MV-4-11 (cell line): ENCODE results near the gene ATM.
"Not testable (repeated sequence)": the region's sequence is repeated elsewhere in the genome, so short reads cannot be mapped to it uniquely, and the experiment has no call there.

Experiments used
- DNase-seq: peaks from one replicate; lab custom pipeline; 2025; lab: John Stamatoyannopoulos, UW

Gene ATM

DNA sequence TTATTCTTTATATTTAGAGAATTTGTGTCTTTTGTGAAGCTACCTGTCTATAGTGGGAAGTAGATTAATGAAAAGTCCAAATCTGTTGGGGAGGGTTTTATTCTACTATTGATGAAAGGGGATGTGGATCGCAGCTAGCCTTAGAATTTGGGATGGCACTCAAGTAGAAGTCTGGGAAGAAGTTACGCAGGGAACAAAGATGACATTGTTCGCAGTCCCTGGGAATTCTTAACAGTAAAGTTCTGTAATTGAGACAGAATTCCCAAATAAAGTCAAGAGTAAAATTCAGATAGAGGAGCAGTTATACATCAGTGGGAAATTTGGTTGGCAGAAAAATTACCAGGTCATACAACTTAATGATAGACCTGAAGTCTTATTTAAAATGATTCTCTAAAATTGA lies 64.1 kb downstream of the ATM start:
- DNase-seq, result no peak

GRCh38 chr11:108289066-108289465 lies 66.2 kb downstream of the ATM start:
- not testable (repeated sequence) for DNase-seq

DNA sequence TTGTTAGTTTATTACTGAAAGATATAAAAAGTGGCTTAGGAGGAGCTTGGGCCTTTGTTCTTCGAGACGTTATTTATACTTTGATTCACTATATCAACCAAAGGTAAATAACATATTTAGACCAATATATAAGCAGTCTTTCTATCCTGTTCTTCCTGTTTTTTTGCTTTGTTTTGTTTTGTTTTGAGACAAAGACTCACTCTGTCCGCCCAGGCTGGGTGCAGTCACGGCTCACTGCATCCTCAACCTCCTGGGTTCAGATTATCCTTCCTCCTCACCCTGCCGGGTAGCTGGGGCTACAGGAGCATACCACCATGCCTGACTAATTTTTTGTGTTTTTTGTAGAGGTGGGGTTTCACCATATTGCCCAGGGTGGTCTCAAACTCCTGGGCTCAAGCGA lies 66.8 kb downstream of the ATM start:
- no peak for DNase-seq

DNA sequence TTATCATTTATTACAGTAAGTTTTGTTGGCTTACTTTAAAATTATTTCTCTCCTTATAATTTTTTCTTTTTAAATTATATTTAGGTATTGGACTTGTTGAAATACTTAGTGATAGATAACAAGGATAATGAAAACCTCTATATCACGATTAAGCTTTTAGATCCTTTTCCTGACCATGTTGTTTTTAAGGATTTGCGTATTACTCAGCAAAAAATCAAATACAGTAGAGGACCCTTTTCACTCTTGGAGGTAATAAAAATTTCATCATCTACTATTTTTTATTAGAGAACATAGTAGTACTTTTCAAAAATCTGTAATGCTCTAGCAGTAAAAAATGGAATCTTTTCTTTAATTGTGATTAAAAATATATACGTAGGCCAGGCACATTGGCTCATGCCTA lies 70.4 kb downstream of the ATM start:
- DNase-seq, result no peak

DNA sequence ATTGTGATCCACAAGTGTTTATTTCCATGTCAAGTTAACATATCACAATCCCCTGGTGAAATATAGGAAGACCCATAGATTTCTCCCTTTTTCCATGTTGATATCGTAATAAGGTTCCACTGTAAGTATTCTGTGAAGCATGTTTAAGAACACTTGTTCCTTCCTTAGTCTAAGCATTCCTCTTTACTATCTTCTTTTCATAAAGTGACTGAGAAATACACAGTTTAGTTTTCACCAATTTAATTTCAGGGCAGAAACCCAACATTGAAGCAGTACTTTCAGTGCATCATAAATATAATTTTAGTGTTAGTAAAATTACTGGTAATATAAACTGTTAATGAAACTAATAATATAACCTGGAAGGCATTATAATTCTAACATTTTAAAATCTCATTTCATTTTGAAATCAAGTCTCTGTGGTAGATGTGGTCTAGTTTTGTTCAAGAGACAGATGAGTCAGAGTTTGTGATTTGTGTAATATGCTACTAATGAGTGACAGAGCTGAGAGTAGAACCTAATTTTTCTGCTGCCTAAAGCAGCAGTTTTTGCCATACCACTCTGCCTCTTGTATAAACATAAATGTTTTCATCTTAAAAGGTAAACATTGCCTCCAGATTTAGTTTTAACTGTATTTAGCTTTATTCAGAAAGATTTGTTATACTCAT lies 79.4 kb downstream of the ATM start:
- DNase-seq, result no peak

DNA sequence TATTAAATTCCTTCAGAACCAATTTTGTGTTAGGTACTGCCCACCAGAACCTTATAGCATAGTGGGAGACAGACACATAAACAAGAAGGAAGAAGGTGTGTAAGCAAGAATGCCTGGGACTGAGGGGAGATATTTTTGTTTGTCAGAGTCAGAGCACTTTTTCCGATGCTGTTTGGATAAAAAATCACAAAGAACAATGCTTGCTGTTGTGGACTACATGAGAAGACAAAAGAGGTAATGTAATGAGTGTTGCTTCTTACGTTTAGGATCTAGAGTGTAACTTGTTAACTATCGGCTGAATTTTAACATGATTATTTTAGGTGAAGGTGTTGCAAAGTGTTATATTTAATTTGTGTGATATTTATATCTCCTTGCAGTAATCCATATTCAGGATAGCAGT lies 84.9 kb downstream of the ATM start:
- no peak for DNase-seq

GRCh38 chr11:108313444-108313843 lies 90.6 kb downstream of the ATM start:
- DNase-seq, result no peak

GRCh38 chr11:108316061-108316460 lies 93.2 kb downstream of the ATM start:
- DNase-seq, result no peak

GRCh38 chr11:108319541-108320145 lies 96.8 kb downstream of the ATM start:
- no peak for DNase-seq

DNA sequence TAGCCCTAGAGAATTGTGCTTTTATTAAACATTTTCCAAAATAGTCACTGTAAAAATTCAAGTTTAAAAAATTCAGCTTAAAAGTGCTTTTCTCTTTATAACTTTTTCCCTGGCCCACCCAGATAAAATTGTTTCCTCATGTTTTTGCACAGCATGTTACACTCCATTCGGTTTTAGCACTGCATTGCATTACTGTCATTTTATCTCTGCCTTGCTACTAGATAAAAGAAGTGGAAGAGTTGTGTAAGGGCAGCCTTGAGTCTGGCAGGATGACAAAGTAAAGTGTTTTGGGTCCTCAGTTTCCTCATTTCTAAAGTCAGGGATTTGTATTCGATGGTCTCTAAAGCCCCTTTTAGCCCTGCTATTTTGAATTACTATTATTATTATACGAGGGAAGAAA lies 99.8 kb downstream of the ATM start:
- DNase-seq, result no peak

- peak; percentile 86 for DNase-seq
These were observed 101.7 kb downstream of the ATM start for GRCh38 chr11:108324587-108324986.

DNA sequence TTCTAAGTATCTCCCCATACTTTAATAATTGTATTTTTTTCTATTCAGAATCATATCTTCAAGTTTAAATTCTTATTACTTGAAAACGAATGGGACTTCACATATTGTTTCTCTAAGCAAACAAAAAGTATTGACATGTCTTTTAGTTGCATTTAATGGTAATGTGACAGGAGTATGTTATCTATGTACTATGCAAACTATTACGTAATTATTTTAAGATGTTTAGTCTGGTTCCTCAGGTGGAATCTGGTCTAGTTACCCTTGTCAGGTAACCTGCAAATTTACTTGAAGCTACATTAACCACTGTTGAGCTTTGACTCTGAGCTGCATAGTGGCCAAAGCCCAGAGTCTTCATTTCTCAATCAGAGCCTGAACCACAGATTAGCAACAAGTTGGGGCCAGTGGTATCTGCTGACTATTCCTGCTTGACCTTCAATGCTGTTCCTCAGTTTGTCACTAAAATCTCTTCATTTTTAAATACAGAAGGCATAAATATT lies 110.6 kb downstream of the ATM start:
- no peak for DNase-seq

- DNase-seq, result no peak
These were observed 115.9 kb downstream of the ATM start for GRCh38 chr11:108338750-108339149.

GRCh38 chr11:108340973-108341372 lies 118.1 kb downstream of the ATM start:
- DNase-seq, result no peak

DNA sequence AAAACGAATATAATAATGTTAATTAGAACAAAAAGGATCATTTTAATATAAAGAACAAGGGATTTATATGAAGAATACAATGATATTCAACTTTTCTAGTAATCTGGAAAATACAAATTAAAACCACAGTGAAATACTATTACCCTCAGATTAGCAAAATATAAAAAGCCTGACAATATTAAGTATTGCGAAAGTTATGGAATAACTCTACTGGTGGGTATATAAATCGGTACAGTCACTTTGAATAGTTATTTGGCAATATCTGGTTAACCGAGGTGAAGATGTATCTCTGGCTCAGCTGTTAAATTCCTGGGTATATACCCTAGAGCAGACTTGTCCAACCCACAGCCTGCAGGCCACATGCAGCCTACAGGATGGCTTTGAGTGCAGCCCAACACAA lies 118.8 kb downstream of the ATM start:
- no peak for DNase-seq

GRCh38 chr11:108343714-108344113 lies 120.8 kb downstream of the ATM start:
- DNase-seq, result no peak

DNA sequence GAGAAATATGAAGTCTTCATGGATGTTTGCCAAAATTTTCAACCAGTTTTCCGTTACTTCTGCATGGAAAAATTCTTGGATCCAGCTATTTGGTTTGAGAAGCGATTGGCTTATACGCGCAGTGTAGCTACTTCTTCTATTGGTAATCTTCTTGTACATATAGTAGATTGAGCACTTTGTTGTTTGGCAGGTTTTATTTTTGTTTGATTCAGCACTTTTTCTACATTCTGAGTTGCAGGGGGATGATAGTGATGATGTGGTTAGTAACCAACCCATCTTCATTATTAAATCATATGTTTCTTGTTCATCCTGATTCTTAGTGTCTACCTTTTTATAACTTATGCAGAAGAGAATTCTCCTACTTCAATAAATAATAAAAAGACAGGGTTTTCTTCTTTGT lies 122.9 kb downstream of the ATM start:
- DNase-seq, result no peak

DNA sequence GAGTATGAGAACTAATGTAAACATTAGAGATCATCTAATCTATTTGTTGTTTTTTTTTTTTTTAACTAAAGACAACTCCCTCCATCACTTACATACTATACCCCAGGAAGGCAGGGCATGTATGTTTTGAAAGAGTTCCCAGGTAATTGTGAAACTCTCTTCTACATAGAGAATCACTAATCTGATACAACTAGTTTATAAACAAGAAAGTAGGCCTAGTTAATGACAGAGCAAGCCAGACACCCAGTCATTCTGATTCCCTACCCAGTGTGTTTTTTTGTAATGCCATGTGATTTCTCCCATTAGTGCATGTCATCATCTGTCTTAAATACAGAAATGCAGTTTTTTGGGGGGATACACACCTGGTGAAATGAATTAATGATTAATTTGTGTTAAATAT lies 123.6 kb downstream of the ATM start:
- DNase-seq, result no peak

- peak; percentile 49 for DNase-seq
These were observed 128.6 kb downstream of the ATM start for GRCh38 chr11:108351468-108351867.

- no peak for DNase-seq
These were observed 141.3 kb downstream of the ATM start for GRCh38 chr11:108364159-108364558.

- DNase-seq, result no peak
These were observed 145.3 kb downstream of the ATM start for GRCh38 chr11:108368134-108368533.

GRCh38 chr11:108369064-108369463 lies 146.2 kb downstream of the ATM start:
- peak; percentile 16 for DNase-seq

- DNase-seq, result no peak
These were observed 147.4 kb downstream of the ATM start for GRCh38 chr11:108370315-108370714.

DNA sequence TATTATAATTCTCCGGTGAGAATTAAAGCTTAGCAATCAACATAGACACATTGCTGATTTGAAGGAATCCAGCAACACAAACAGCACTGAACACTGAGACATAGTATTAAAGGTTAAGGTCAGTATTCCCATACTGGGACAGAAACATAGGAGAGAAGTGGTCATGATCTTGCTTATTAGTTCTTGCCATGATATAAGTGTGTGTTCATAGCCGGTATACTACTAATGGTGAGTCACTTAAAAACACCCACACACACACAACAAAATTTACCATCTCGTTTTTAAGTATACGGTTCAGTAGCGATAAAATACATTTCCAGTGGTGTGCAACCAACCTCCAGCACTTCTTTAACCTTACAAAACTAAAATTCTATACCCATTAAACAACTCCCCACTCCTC lies 148.1 kb downstream of the ATM start:
- no peak for DNase-seq
